SU-DHL-6 (cell line): Measurements from ENCODE around the gene RUNX1.

Experiments used
- H2AFZ ChIP-seq: fragments of 200-600 bp; sonication (generic); 2 replicates; pipeline ENCODE4 v1.6.1; 2014; ENCODE audit warnings: low read depth, mild to moderate bottlenecking, moderate library complexity, mixed read lengths, antibody characterized with exemption, low read length; ENCODE audit not compliant: severe bottlenecking
- H3F3A ChIP-seq: fragments of 200-600 bp; shearing (Covaris generic); 2 replicates; pipeline ENCODE4 v1.6.0; 2016; ENCODE audit warnings: antibody characterized with exemption, mild to moderate bottlenecking; ENCODE audit not compliant: insufficient read depth
- H3K27ac ChIP-seq: fragments of 200-600 bp; sonication (generic); 2 replicates; pipeline ENCODE4 v1.5.1; 2016; ENCODE audit warnings: low read depth, mild to moderate bottlenecking, low read length, moderate library complexity, mixed read lengths
- H3K27me3 ChIP-seq: fragments of 200-600 bp; sonication (generic), shearing (Covaris generic); 2 replicates; pipeline ENCODE4 v1.6.0; 2014; ENCODE audit warnings: mild to moderate bottlenecking, low read length
- H3K36me3 ChIP-seq: fragments of 200-600 bp; sonication (generic); 2 replicates; pipeline ENCODE4 v1.6.1; 2014; ENCODE audit warnings: mild to moderate bottlenecking, low read length, mixed read lengths
- H3K4me2 ChIP-seq: fragments of 300-600, 200-600 bp; shearing (Covaris generic), sonication (generic); 2 replicates; pipeline ENCODE4 v1.6.0; 2014; ENCODE audit warnings: low read length, low read depth, mild to moderate bottlenecking; ENCODE audit not compliant: poor library complexity, severe bottlenecking
- H3K4me3 ChIP-seq: fragments of 200-600 bp; sonication (generic); 2 replicates; pipeline ENCODE4 v1.5.1; 2014; ENCODE audit warnings: antibody characterized with exemption, low read length, mild to moderate bottlenecking, mixed read lengths; ENCODE audit not compliant: insufficient read depth, poor library complexity, severe bottlenecking
- H3K79me2 ChIP-seq: fragments of 200-600 bp; sonication (generic); 2 replicates; pipeline ENCODE4 v1.6.1; 2014; ENCODE audit warnings: mild to moderate bottlenecking, low read length, moderate library complexity; ENCODE audit not compliant: insufficient read depth
- H3K9ac ChIP-seq: fragments of 200-600 bp; sonication (generic); 2 replicates; pipeline ENCODE4 v1.7.0; 2014; ENCODE audit warnings: mild to moderate bottlenecking, low read length
- H3K9me2 ChIP-seq: fragments of 200-600 bp; sonication (generic); replicated peaks from 2 replicates; pipeline ENCODE4 v1.6.1; 2014; ENCODE audit warnings: low read length; ENCODE audit not compliant: insufficient read depth
- H3K9me3 ChIP-seq: fragments of 200-600 bp; sonication (generic); 2 replicates; pipeline ENCODE4 v1.6.1; 2014; ENCODE audit warnings: low read length, mixed read lengths; ENCODE audit not compliant: insufficient read depth
- H4K20me1 ChIP-seq: fragments of 200-600 bp; sonication (generic); 2 replicates; pipeline ENCODE4 v1.6.1; 2014; ENCODE audit warnings: low read depth, mild to moderate bottlenecking, antibody characterized with exemption, low read length, moderate library complexity, mixed read lengths
- CTCF ChIP-seq: fragments of 200-600 bp; sonication (generic); IDR thresholded peaks from one replicate; pipeline ENCODE4 v1.5.1; 2017; ENCODE audit warnings: antibody characterized with exemption, mild to moderate bottlenecking, low read length, moderate library complexity; ENCODE audit not compliant: insufficient read depth, poor library complexity, severe bottlenecking
- EZH2phosphoT487 ChIP-seq: fragments of 200-600 bp; sonication (generic), shearing (Covaris generic); conservative IDR thresholded peaks from 2 replicates; pipeline ENCODE4 v1.6.1; 2018; ENCODE audit warnings: mild to moderate bottlenecking, antibody characterized with exemption, low read length, moderate library complexity, mixed read lengths

RUNX1 gene

GRCh38 chr21:34987501-34988072, 61.5 kb downstream of the RUNX1 start:
- peaks cover 16% of the 10 kb centered on the region; the same call in 1 of the 2 replicates for H4K20me1 ChIP-seq
- H3F3A ChIP-seq, result no peaks in the 10 kb centered on the region
- no peaks in the 10 kb centered on the region for H3K9me2 ChIP-seq
- no peaks in the 10 kb centered on the region for H3K36me3 ChIP-seq
- no peaks in the 10 kb centered on the region for H3K9me3 ChIP-seq
- no peaks in the 10 kb centered on the region for H3K27me3 ChIP-seq
- no peak overlapping the region for H3K9ac ChIP-seq
- TF ChIP-seq CTCF, result no peak
- no peak for TF ChIP-seq EZH2phosphoT487
- H3K4me2 ChIP-seq, result no peak overlapping the region
- peaks cover 66% of the 10 kb centered on the region for H3K79me2 ChIP-seq
- no peak overlapping the region for H2AFZ ChIP-seq
- H3K4me3 ChIP-seq, result no peak overlapping the region
- H3K27ac ChIP-seq, result no peak overlapping the region

DNA sequence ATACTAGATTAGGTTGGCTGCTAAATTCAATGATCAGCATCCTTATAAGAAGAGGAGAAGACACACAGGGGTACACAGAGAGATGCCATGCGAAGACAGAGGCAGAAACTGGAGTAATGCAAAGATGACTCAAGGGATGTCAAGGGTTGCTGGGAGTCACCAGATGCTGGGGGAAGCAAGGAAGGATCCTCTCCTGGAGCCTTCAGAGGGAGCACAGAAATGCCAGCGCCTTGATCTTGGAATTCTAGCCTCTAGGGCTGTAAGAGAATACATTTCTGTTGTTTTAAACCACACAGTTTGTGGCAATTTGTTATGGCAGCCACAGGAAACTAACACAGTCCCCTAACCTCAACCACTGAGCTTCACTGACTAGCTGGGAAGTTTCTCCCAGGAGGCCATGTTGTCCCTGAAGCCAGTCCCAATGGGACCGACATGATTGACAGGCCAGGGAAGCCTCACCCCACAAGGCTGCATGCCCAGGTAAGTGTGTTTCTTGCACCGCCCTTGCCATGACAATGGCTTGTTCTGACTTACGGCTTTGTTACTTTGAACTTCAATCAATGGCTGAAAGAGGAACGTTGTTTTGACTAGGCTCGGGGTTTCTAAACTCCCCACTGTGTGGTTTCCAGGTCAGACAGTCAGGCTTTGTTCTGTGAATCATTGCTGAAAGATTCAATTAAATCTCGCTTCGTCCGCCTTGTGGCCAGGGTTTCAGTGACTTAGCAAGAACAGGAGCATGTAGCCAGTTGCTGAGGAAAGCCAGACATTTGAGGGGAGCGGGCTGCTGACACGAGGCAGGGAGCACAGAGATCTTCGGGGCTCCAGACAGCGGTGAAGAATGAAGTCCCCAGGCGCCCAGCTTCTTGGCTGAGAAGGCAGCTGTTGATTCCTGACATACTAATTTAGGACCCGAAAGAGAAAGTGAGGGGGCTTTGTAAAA, 62.3 kb downstream of the RUNX1 start:
- peaks cover 16% of the 10 kb centered on the region; the same call in 1 of the 2 replicates for H4K20me1 ChIP-seq
- peaks cover 62% of the 10 kb centered on the region for H3K79me2 ChIP-seq
- no peaks in the 10 kb centered on the region for H3F3A ChIP-seq
- no peak overlapping the region for H3K27ac ChIP-seq
- H3K9me2 ChIP-seq, result no peaks in the 10 kb centered on the region
- TF ChIP-seq EZH2phosphoT487 (no peak), CTCF (no peak)
- no peak overlapping the region for H2AFZ ChIP-seq
- H3K36me3 ChIP-seq, result no peaks in the 10 kb centered on the region
- no peak overlapping the region for H3K4me2 ChIP-seq
- no peaks in the 10 kb centered on the region for H3K9me3 ChIP-seq
- H3K4me3 ChIP-seq, result no peak overlapping the region
- H3K9ac ChIP-seq, result no peak overlapping the region
- no peaks in the 10 kb centered on the region for H3K27me3 ChIP-seq

- Histone ChIP-seq H3K9ac (no peak overlapping the region), H3K27ac (no peak overlapping the region), H3K4me3 (no peak overlapping the region), H3K9me2 (no peaks in the 10 kb centered on the region), H3K79me2 (peaks cover 63% of the 10 kb centered on the region), H2AFZ (no peak overlapping the region), H3K27me3 (no peaks in the 10 kb centered on the region), H3K9me3 (no peaks in the 10 kb centered on the region), H3K36me3 (no peaks in the 10 kb centered on the region), H4K20me1 (peaks cover 20% of the 10 kb centered on the region; the same call in 1 of the 2 replicates), H3F3A (no peaks in the 10 kb centered on the region), H3K4me2 (no peak overlapping the region)
- TF ChIP-seq EZH2phosphoT487 (no peak), CTCF (no peak)
Observed at GRCh38 chr21:34984356-34985058, 64.6 kb downstream of the RUNX1 start.
